ENCODE results near the gene BICRAL.
"Not testable (repeated sequence)": the region's sequence is repeated elsewhere in the genome, so short reads cannot be mapped to it uniquely, and the experiment has no call there.

DNA sequence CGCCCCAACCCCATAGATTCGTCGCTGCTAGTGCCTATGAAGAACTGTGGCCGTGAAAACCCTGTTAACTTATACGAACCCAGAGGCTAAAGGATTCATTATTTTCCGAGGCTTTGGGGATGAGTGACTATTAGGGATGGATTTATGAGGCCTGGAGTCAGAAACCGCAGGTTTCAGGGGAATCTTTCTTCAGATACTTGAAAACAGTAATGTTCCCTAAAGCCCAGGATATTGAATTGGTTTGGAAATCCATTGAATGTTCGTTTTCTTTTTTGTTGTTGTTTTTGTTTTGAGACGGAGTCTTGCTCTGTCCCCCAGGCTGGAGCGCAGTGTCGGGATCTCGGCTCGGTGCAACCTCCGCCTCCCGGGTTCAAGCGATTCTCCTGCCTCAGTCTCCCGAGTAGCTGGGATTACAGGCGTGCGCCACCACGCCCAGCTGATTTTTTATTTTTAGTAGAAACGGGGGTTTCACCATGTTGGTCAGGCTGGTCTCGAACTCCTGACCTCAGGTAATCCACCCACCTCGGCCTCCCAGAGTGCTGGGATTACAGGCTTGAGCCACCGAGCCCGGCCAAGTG lies 98.5 kb downstream of the BICRAL start:
- not testable (repeated sequence) for TF ChIP-seq TCF12 (IDR thresholded peaks at IDR 0.05); FOXM1 (IDR thresholded peaks at IDR 0.05; ENCODE audit: low read depth); POLR2AphosphoS5 (IDR thresholded peaks at IDR 0.05; ENCODE audit: low read depth, low read length); TAF1 (IDR thresholded peaks at IDR 0.05; ENCODE audit: borderline replicate concordance, low read depth, low read length); EZH2phosphoT487 (IDR thresholded peaks at IDR 0.05; ENCODE audit: borderline replicate concordance, low read depth); EP300 (IDR thresholded peaks at IDR 0.05; ENCODE audit: borderline replicate concordance in 1 of 2, low read depth in 1 of 2, low read length in 1 of 2)
- TF ChIP-seq, protein P1, sequence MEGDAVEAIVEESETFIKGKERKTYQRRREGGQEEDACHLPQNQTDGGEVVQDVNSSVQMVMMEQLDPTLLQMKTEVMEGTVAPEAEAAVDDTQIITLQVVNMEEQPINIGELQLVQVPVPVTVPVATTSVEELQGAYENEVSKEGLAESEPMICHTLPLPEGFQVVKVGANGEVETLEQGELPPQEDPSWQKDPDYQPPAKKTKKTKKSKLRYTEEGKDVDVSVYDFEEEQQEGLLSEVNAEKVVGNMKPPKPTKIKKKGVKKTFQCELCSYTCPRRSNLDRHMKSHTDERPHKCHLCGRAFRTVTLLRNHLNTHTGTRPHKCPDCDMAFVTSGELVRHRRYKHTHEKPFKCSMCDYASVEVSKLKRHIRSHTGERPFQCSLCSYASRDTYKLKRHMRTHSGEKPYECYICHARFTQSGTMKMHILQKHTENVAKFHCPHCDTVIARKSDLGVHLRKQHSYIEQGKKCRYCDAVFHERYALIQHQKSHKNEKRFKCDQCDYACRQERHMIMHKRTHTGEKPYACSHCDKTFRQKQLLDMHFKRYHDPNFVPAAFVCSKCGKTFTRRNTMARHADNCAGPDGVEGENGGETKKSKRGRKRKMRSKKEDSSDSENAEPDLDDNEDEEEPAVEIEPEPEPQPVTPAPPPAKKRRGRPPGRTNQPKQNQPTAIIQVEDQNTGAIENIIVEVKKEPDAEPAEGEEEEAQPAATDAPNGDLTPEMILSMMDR (IDR thresholded peaks at IDR 0.05): not testable (repeated sequence)
